WTC11 (cell line): ENCODE results near the gene DTX1. TPM values are rescaled to one million over a fixed set of nuclear protein-coding genes. Genes with fewer than 3 reads are reported as not detected.

Source experiments
- ATAC-seq: fragments of 200-7000 bp; cut with Tn5 transposase; 2 replicates; pipeline ENCODE4 v1.10.0; 2021; ENCODE audit warnings: mild to moderate bottlenecking, moderate library complexity
- Bru-seq: library from RNA; stranded (reverse); fragments of 400-500 nt; gene quantifications from one replicate; lab custom pipeline; 2021; lab: Mats Ljungman, UMichigan
- CTCF ChIA-PET: fragments of 300-600 bp; sonication (Branson Sonifier 250); formaldehyde crosslinking; loops from one replicate; lab custom pipeline; 2021; ENCODE audit warnings: antibody characterized with exemption; lab: Charles Lee
- POLR2A ChIA-PET: fragments of 350-600 bp; sonication (Branson Sonifier 250); formaldehyde crosslinking; loops from one replicate; lab custom pipeline; 2021; ENCODE audit warnings: antibody characterized with exemption; lab: Charles Lee
- DNase-seq: peaks from one replicate; pipeline ENCODE4 v3.0.0; 2021; ENCODE audit warnings: low spot score
- H3K27ac Mint-ChIP-seq: 2 replicates; pipeline ENCODE4 v1.8.0; 2021; ENCODE audit warnings: mixed read lengths
- H3K27me3 Mint-ChIP-seq: 2 replicates; pipeline ENCODE4 v1.8.0; 2021; ENCODE audit warnings: low read depth, mild to moderate bottlenecking, moderate library complexity, mixed read lengths
- H3K36me3 Mint-ChIP-seq: 2 replicates; pipeline ENCODE4 v1.8.0; 2021; ENCODE audit warnings: mixed read lengths
- H3K4me1 Mint-ChIP-seq: 2 replicates; pipeline ENCODE4 v1.8.0; 2022; ENCODE audit warnings: mixed read lengths
- H3K4me3 Mint-ChIP-seq: 2 replicates; pipeline ENCODE4 v1.8.0; 2021; ENCODE audit warnings: mild to moderate bottlenecking, moderate library complexity, mixed read lengths
- H3K9me3 Mint-ChIP-seq: 2 replicates; pipeline ENCODE4 v1.8.0; 2021; ENCODE audit warnings: mixed read lengths
- EMX1 ChIP-seq: fragments of 250-450 bp; sonication (Bioruptor Pico); IDR thresholded peaks from 2 replicates; pipeline ENCODE4 v1.8.0; 2021; ENCODE audit warnings: mild to moderate bottlenecking
- GRHL2 ChIP-seq: fragments of 250-450 bp; sonication (Bioruptor Pico); IDR thresholded peaks from 2 replicates; pipeline ENCODE4 v1.8.0; 2022; ENCODE audit warnings: mild to moderate bottlenecking, moderate library complexity; ENCODE audit not compliant: insufficient replicate concordance, severe bottlenecking
- GTF2I ChIP-seq: fragments of 250-450 bp; sonication (Bioruptor Pico); conservative IDR thresholded peaks from 2 replicates; pipeline ENCODE4 v1.4.0; 2021; ENCODE audit warnings: mild to moderate bottlenecking
- NFATC4 ChIP-seq: fragments of 250-450 bp; sonication (Bioruptor Pico); IDR thresholded peaks from 2 replicates; pipeline ENCODE4 v1.9.0; 2021; ENCODE audit warnings: mild to moderate bottlenecking
- NR2C2 ChIP-seq: sonication (generic); formaldehyde crosslinking; IDR thresholded peaks from 2 replicates; pipeline ENCODE4 v1.8.0; 2022; ENCODE audit warnings: mild to moderate bottlenecking, missing genetic modification reagents
- SMAD4 ChIP-seq: sonication (generic); formaldehyde crosslinking; IDR thresholded peaks from 2 replicates; pipeline ENCODE4 v1.8.0; 2022; ENCODE audit warnings: mild to moderate bottlenecking, missing genetic modification reagents
- SP1 ChIP-seq: sonication (generic); formaldehyde crosslinking; conservative IDR thresholded peaks from 2 replicates; pipeline ENCODE4 v1.8.1; 2022; ENCODE audit warnings: missing genetic modification reagents
- ZNF263 ChIP-seq: sonication (generic); formaldehyde crosslinking; IDR thresholded peaks from 2 replicates; pipeline ENCODE4 v1.8.1; 2022; ENCODE audit warnings: low read depth, mild to moderate bottlenecking, moderate library complexity, missing genetic modification reagents
- long read RNA-seq, 3 experiments: library from RNA in 1 of 3; library from capped mRNA in 1 of 3; library from polyadenylated mRNA in 1 of 3; unstranded in 2 of 3; stranded (forward) in 1 of 3; transcript quantifications; one replicate each; pipeline ENCODE4 v2.0.0, GENCODE V29; 2021
- total RNA-seq: library from RNA; stranded (reverse); gene quantifications from 3 replicates; pipeline ENCODE4 v1.2.3, GENCODE V29; 2021
- TF ChIP-seq, protein P1 (sequence below): sonication (generic); formaldehyde crosslinking; IDR thresholded peaks from 2 replicates; pipeline ENCODE4 v1.8.1; 2023; ENCODE audit warnings: mild to moderate bottlenecking, missing genetic modification reagents
- TF ChIP-seq, protein P2 (sequence below): fragments of 250-450 bp; sonication (Bioruptor Pico); IDR thresholded peaks from 2 replicates; pipeline ENCODE4 v1.8.0; 2021; ENCODE audit warnings: mild to moderate bottlenecking
- TF ChIP-seq, protein P3 (sequence below): sonication (generic); formaldehyde crosslinking; IDR thresholded peaks from 2 replicates; pipeline ENCODE4 v1.8.0; 2023; ENCODE audit warnings: missing genetic modification reagents, mild to moderate bottlenecking, borderline replicate concordance
- TF ChIP-seq, protein P4 (sequence below): sonication (generic); formaldehyde crosslinking; IDR thresholded peaks from 2 replicates; pipeline ENCODE4 v1.8.1; 2023; ENCODE audit warnings: mild to moderate bottlenecking, moderate library complexity, missing genetic modification reagents
- TF ChIP-seq, protein P5 (sequence below): sonication (generic); formaldehyde crosslinking; IDR thresholded peaks from 2 replicates; pipeline ENCODE4 v1.8.0; 2023; ENCODE audit warnings: missing genetic modification reagents

Gene DTX1
- total RNA-seq (6.2 to 9.2 TPM (median 7.7 TPM) in 3 replicates), Bru-seq, nascent RNA (percentile 32 among the genes with signal in this experiment)
- long read RNA-seq, experiment 1, partial matches to known transcripts: 5 of 17 reads
- long read RNA-seq, experiment 1, other reads (novel, unspliced or antisense): 12 of 17 reads
- long read RNA-seq, experiment 2, partial matches to known transcripts: 3 of 7 reads
- long read RNA-seq, experiment 2, other reads (novel, unspliced or antisense): 4 of 7 reads
- long read RNA-seq, experiment 3: 0 reads

DNA sequence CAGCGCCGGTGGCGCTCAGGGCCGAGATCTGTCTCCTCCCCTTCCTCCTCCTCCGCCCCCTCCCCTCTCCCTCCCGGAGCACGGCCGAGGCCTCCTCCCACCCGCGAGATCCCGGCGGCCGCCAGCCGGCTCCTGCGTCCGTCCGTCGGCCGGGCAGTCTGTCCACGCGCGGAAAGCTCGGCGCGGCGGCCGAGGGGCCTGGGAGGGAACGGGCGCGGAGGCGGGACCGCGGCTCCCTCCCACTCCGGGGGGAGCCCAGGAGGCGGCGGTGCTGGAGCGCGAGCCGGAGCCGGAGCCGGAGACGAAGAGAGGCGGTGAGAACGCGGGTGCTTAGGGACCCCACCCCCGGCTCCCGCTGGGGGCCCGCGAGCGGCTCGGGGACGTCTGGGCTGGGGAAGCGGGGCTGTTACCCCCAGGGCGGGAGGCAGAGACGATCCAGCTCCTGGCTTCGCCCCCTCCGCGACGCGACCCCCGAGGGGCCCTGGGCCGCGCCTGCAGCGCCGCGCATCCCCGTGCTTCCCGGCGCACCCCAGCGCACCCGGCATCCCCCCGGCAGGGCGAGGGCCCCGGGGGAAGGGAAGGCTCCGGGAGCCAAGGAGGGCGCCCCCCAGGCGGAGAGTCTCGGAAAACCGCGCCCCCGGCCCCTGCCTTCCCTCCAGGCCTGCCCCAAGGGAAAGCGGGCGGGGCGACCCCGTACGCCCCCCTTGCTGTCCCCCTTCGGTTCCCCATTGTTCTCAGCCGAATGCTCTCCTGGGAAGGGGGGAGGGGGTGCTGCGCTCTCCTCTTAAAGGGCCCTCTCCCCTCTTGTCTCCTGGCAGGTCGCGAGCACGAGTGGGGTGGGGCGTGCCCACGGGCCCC, at the start of gene DTX1:
DTX1 (plus strand) TSS at position 100 of the 858 bp plus-strand sequence. CDS start 1,463 bp downstream, outside the sequence.
- POLR2A ChIA-PET: no interaction called here
- TF ChIP-seq SP1 (CRISPR knock-in tag) (0 out of 2 replicates have a peak, but pooled peaks have one; percentile 24), ZNF263 (CRISPR knock-in tag) (peak; percentile 75; the same call in 1 of the 2 replicates), GRHL2 (no peak), NFATC4 (CRISPR knock-in tag) (no peak), EMX1 (no peak), GTF2I (CRISPR knock-in tag) (no peak), SMAD4 (CRISPR knock-in tag) (no peak), NR2C2 (CRISPR knock-in tag) (no peak)
- TF ChIP-seq, protein P1, sequence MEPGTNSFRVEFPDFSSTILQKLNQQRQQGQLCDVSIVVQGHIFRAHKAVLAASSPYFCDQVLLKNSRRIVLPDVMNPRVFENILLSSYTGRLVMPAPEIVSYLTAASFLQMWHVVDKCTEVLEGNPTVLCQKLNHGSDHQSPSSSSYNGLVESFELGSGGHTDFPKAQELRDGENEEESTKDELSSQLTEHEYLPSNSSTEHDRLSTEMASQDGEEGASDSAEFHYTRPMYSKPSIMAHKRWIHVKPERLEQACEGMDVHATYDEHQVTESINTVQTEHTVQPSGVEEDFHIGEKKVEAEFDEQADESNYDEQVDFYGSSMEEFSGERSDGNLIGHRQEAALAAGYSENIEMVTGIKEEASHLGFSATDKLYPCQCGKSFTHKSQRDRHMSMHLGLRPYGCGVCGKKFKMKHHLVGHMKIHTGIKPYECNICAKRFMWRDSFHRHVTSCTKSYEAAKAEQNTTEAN (CRISPR knock-in tag): 0 out of 2 replicates have a peak, but pooled peaks have one; percentile 38
- TF ChIP-seq, protein P2, sequence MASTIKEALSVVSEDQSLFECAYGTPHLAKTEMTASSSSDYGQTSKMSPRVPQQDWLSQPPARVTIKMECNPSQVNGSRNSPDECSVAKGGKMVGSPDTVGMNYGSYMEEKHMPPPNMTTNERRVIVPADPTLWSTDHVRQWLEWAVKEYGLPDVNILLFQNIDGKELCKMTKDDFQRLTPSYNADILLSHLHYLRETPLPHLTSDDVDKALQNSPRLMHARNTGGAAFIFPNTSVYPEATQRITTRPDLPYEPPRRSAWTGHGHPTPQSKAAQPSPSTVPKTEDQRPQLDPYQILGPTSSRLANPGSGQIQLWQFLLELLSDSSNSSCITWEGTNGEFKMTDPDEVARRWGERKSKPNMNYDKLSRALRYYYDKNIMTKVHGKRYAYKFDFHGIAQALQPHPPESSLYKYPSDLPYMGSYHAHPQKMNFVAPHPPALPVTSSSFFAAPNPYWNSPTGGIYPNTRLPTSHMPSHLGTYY (CRISPR knock-in tag): no peak
- TF ChIP-seq, protein P3, sequence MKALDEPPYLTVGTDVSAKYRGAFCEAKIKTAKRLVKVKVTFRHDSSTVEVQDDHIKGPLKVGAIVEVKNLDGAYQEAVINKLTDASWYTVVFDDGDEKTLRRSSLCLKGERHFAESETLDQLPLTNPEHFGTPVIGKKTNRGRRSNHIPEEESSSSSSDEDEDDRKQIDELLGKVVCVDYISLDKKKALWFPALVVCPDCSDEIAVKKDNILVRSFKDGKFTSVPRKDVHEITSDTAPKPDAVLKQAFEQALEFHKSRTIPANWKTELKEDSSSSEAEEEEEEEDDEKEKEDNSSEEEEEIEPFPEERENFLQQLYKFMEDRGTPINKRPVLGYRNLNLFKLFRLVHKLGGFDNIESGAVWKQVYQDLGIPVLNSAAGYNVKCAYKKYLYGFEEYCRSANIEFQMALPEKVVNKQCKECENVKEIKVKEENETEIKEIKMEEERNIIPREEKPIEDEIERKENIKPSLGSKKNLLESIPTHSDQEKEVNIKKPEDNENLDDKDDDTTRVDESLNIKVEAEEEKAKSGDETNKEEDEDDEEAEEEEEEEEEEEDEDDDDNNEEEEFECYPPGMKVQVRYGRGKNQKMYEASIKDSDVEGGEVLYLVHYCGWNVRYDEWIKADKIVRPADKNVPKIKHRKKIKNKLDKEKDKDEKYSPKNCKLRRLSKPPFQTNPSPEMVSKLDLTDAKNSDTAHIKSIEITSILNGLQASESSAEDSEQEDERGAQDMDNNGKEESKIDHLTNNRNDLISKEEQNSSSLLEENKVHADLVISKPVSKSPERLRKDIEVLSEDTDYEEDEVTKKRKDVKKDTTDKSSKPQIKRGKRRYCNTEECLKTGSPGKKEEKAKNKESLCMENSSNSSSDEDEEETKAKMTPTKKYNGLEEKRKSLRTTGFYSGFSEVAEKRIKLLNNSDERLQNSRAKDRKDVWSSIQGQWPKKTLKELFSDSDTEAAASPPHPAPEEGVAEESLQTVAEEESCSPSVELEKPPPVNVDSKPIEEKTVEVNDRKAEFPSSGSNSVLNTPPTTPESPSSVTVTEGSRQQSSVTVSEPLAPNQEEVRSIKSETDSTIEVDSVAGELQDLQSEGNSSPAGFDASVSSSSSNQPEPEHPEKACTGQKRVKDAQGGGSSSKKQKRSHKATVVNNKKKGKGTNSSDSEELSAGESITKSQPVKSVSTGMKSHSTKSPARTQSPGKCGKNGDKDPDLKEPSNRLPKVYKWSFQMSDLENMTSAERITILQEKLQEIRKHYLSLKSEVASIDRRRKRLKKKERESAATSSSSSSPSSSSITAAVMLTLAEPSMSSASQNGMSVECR (CRISPR knock-in tag): peak; percentile 37; the same call in 1 of the 2 replicates
- TF ChIP-seq, protein P4, sequence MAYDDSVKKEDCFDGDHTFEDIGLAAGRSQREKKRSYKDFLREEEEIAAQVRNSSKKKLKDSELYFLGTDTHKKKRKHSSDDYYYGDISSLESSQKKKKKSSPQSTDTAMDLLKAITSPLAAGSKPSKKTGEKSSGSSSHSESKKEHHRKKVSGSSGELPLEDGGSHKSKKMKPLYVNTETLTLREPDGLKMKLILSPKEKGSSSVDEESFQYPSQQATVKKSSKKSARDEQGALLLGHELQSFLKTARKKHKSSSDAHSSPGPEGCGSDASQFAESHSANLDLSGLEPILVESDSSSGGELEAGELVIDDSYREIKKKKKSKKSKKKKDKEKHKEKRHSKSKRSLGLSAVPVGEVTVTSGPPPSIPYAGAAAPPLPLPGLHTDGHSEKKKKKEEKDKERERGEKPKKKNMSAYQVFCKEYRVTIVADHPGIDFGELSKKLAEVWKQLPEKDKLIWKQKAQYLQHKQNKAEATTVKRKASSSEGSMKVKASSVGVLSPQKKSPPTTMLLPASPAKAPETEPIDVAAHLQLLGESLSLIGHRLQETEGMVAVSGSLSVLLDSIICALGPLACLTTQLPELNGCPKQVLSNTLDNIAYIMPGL (CRISPR knock-in tag): peak; percentile 35; the same call in 1 of the 2 replicates
- TF ChIP-seq, protein P5, sequence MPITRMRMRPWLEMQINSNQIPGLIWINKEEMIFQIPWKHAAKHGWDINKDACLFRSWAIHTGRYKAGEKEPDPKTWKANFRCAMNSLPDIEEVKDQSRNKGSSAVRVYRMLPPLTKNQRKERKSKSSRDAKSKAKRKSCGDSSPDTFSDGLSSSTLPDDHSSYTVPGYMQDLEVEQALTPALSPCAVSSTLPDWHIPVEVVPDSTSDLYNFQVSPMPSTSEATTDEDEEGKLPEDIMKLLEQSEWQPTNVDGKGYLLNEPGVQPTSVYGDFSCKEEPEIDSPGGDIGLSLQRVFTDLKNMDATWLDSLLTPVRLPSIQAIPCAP (CRISPR knock-in tag): no peak
- peak; percentile 11 for ATAC-seq
- Mint-ChIP-seq H3K9me3 (no peaks in the 10 kb centered on the region), H3K4me3 (peak within 1 kb of the TSS; percentile 64), H3K4me1 (0 out of 2 replicates have a peak, but pooled peaks cover 2% of the 10 kb centered on the region), H3K36me3 (no peaks in the 10 kb centered on the region), H3K27me3 (peaks cover 39% of the 10 kb centered on the region), H3K27ac (no peak within 1 kb of the TSS)
- DNase-seq: no peak
- CTCF ChIA-PET: interaction anchor here (0.9 to 1.5 kb wide), 10 partner anchors 8 to 105 kb away, joined by 3 to 13 read pairs (median 4); no protein-coding TSS in a partner anchor
